Left ventricle myocardium inferior (tissue), 1 donor: ENCODE results near the gene KCNQ1. TPM values are rescaled to one million over a fixed set of nuclear protein-coding genes. Genes with fewer than 3 reads are reported as not detected.
A peak's percentile ranks its signal among the peaks of the same experiment; 100 is the strongest.

ENCODE experiments used
- DNase-seq: peaks from one replicate; pipeline ENCODE4 v3.0.0-alpha.2; 2020
- H3K27ac ChIP-seq: fragments of 200-600 bp; replicated peaks from 2 replicates; pipeline ENCODE4 v1.8.0; 2021
- H3K27me3 ChIP-seq: fragments of 200-600 bp; 2 replicates; pipeline ENCODE4 v1.8.0; 2021; ENCODE audit warnings: low read depth
- H3K36me3 ChIP-seq: fragments of 200-600 bp; 2 replicates; pipeline ENCODE4 v1.8.0; 2021
- H3K4me1 ChIP-seq: fragments of 200-600 bp; 2 replicates; pipeline ENCODE4 v1.8.0; 2021
- H3K4me3 ChIP-seq: fragments of 200-600 bp; 2 replicates; pipeline ENCODE4 v1.8.0; 2021; ENCODE audit warnings: mild to moderate bottlenecking, moderate library complexity
- H3K9me3 ChIP-seq: fragments of 200-600 bp; replicated peaks from 2 replicates; pipeline ENCODE4 v1.8.0; 2021
- intact Hi-C: fragments of 100-400 bp; cut with micrococcal nuclease; formaldehyde crosslinking; loops from one replicate; pipeline ENCODE4 v1.11.0; 2022
- total RNA-seq: library from RNA; stranded (reverse); fragmentation: NEBNext Ultra II Directional; extraction: Animal tissue kit (Norgen Biotek cat#: 25700); gene quantifications from one replicate; pipeline ENCODE4 v1.2.1, GENCODE V29; 2021
- TF ChIP-seq, protein P1 (sequence below): fragments of 200-600 bp; IDR thresholded peaks from 2 replicates; pipeline ENCODE4 v1.8.0; 2021; ENCODE audit warnings: antibody characterized with exemption, mild to moderate bottlenecking, borderline replicate concordance
- donor health status: DM: no; HTN: yes; CAD: no; lungs with severe emphysema.

Gene KCNQ1
- total RNA-seq, 1 donor from 2014 or later, result 41.8 TPM

DNA sequence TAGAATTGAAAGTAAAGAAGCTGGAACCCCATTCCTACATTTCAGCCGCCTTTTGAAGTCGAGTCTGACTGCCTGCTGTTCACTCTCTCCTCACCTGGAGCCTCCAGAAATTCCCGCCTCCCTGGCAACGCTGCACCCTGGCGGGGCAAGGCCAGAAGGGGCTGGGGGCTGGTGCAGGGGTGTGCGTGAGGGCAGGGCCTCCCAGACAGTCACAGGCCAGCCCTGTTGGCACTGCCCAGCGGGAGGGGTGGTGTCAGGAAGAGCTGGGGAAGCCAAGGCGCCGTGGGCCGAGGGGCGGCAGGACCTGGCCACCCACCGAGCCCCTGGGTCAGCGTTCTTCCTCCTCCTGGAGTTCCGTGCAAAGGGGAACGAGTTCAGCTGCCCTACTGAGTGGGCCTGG, 131.7 kb downstream of the KCNQ1 start:
- H3K9me3 ChIP-seq, result no peaks in the 10 kb centered on the region
- H3K36me3 ChIP-seq, result peaks cover 6% of the 10 kb centered on the region
- intact Hi-C loops, result no loop called here
- TF ChIP-seq, protein P1, sequence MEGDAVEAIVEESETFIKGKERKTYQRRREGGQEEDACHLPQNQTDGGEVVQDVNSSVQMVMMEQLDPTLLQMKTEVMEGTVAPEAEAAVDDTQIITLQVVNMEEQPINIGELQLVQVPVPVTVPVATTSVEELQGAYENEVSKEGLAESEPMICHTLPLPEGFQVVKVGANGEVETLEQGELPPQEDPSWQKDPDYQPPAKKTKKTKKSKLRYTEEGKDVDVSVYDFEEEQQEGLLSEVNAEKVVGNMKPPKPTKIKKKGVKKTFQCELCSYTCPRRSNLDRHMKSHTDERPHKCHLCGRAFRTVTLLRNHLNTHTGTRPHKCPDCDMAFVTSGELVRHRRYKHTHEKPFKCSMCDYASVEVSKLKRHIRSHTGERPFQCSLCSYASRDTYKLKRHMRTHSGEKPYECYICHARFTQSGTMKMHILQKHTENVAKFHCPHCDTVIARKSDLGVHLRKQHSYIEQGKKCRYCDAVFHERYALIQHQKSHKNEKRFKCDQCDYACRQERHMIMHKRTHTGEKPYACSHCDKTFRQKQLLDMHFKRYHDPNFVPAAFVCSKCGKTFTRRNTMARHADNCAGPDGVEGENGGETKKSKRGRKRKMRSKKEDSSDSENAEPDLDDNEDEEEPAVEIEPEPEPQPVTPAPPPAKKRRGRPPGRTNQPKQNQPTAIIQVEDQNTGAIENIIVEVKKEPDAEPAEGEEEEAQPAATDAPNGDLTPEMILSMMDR, result no peak
- H3K4me1 ChIP-seq, result peaks cover 36% of the 10 kb centered on the region
- no peak for DNase-seq
- H3K27ac ChIP-seq, result no peak overlapping the region
- H3K27me3 ChIP-seq, result no peaks in the 10 kb centered on the region
- H3K4me3 ChIP-seq, result no peak overlapping the region

DNA sequence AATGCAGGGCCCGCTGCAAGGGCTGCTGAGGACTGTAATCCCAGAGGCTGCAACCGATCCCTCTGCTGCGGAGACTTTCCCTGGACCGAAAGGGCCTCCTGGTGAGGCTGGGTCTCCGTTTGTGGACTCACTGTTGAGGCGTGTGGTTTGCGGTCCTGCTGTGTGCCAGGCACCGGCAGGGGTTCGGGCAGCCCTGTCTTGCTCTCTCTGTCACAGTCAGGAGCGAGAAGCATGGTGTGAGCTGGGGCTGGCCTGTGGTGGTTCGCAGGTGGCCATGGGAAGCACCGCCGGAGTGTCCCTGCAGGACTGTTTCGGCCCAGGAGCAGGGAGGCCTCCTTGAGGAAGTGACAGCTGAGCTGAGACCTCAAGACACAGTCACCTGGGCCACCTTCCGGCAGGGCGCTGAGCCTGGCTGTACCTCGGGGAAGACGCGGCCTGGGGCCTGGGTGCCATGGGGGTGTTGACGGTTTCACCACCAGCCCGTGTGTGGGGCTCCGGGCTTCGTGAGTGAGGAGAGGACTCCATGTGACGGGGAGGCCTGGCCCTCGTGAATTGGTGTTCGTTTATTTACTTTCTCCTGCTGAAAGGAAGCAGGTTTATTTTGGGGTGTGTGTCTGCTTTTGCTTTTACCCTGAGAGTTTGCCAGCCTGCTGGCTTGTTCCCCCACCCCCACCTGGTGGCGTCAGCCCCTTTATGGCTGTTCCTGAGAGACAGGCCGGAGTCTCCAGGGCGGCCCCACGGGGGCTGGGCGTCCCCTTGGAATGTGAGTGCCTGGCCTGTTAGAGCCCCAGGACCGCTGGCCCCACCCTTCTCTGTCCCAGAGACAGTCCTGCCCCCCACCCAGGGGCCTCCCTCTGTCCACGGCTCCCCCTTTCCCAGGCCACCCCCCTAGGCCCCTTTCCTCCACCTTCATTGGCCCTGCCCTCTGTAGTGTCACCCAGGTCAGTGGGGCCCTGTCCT, 132.5 kb downstream of the KCNQ1 start:
- intact Hi-C loops, result no loop called here
- H3K4me1 ChIP-seq, result peaks cover 39% of the 10 kb centered on the region
- H3K27ac ChIP-seq, result no peak overlapping the region
- TF ChIP-seq, protein P1, result no peak
- H3K4me3 ChIP-seq, result no peak overlapping the region
- H3K36me3 ChIP-seq, result peaks cover 6% of the 10 kb centered on the region
- DNase-seq, result peak; percentile 11
- no peaks in the 10 kb centered on the region for H3K9me3 ChIP-seq
- no peaks in the 10 kb centered on the region for H3K27me3 ChIP-seq

DNA sequence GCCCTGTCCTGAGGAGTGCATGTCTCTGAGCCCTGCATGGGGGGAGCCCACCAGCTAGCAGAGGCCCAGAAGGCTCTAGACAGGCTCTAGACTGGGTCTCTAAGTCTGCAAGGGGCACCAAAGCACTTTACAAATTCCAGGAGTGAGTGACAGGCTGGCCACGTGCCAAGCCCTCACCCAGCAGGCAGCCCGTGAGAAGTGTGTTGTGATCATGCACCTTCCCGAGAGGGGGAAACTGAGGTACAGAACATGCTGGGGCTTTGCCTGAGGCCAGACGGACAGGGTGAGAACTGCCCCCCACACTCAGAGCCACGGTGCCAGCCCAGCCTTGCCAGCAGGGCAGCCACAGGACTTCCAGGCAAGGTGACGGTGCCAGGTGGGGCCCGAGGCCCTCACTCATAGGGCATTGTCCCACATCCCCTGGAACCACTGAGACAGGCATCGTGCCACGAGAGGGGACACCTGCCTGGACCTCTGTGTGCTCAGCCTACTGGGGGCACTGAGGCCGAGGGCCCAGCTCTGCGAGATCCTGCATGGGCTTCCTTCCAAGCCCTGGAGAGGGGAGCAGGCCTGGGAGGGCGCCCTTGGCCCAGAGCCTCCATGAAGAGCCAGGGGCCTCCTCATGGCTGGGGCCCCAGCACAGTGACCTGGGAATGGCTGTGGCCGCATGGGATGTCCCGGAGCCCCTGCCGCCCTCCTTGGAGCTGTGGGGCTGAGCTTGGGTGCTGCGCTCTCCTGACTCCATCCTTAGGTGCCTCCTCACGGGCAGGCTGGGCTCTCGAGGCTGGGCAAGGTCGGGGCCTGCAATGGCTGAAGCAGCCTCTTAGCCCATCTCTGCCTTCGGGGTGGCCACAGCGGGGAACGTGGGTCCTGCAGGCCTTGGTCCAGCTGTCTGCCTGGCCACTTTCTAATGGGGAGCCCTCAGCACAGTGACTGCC, 133.5 kb downstream of the KCNQ1 start:
- peak; percentile 26 for DNase-seq
- Histone ChIP-seq H3K36me3 (peaks cover 2% of the 10 kb centered on the region), H3K9me3 (no peaks in the 10 kb centered on the region), H3K4me1 (peaks cover 49% of the 10 kb centered on the region), H3K4me3 (no peak overlapping the region), H3K27ac (no peak overlapping the region), H3K27me3 (no peaks in the 10 kb centered on the region)
- TF ChIP-seq, protein P1, result no peak
- intact Hi-C loops, result no loop called here

DNA sequence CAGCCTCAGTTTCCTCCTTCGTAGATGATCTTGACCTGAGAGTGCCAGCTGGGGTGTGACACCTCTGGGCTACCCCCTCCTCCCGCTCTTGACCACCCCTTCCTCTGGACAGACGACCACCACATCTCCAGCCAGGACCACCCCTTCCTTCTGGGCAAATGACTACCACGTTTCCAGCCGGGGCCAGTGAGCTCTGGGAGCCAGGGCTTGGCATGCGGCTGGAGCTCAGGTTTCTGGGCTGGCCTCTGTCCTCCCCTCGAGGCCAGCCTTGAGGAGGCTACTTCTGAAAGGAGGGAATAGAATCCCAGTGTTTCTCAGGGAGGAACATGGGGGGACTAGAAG, 134.1 kb downstream of the KCNQ1 start:
- Histone ChIP-seq H3K27ac (no peak overlapping the region), H3K4me3 (no peak overlapping the region), H3K36me3 (no peaks in the 10 kb centered on the region), H3K27me3 (no peaks in the 10 kb centered on the region), H3K4me1 (peaks cover 52% of the 10 kb centered on the region), H3K9me3 (no peaks in the 10 kb centered on the region)
- TF ChIP-seq, protein P1, result no peak
- intact Hi-C loops, result no loop called here
- DNase-seq, result no peak

DNA sequence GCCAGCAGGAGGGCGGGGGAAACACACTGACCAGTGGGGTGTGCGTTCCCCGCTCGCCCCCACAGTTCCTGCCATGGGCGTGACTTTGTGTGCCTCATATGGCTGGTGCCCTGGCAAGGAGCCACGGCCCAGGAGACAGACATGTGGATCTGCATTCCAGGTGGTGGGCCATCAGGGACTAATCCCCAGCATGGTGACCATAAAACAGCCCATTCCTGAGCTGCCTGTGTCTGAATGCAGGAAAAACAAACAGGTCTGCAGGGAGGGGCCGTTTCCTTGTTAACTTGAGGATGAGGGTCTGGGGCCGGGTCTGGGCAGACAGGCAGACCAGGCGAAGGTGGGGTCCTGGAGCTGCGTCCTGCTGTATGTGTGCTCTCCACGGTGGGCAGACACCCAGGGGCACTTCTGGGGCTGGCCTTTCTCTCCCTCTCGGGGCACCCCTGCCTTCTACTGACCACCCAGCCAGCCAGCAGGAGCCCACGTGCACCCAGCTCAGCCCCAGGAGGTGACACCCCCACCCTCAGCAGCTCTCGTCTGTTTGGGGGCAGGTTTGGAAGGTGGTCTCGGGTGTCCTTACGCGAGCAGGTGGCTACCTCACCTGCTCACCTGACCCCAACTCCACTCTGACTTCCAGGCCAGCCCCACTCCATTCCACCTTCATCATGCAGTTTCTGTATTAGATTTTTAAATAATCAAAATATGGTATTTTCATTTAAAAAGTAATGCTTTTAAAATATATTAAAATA, 134.7 kb downstream of the KCNQ1 start:
- peak; percentile 13 for DNase-seq
- no peak overlapping the region for H3K4me3 ChIP-seq
- no peaks in the 10 kb centered on the region for H3K9me3 ChIP-seq
- intact Hi-C loops, result no loop called here
- no peaks in the 10 kb centered on the region for H3K36me3 ChIP-seq
- no peak overlapping the region for H3K27ac ChIP-seq
- no peaks in the 10 kb centered on the region for H3K27me3 ChIP-seq
- peaks cover 52% of the 10 kb centered on the region for H3K4me1 ChIP-seq
- TF ChIP-seq, protein P1, result no peak
